HG03025 (cell line): ENCODE results near the gene PPP1R3E.
"Not testable (repeated sequence)": the region's sequence is repeated elsewhere in the genome, so short reads cannot be mapped to it uniquely, and the experiment has no call there.

Experiments
- ATAC-seq: cut with Tn5 transposase; IDR thresholded peaks from one replicate; pipeline ENCODE4 v1.9.1; 2021; ENCODE audit warnings: mild to moderate bottlenecking, moderate library complexity; ENCODE audit not compliant: unreplicated experiment, low FRiP score

Gene PPP1R3E

GRCh38 chr14:23299211-23299957, 3.3 kb downstream of the PPP1R3E start:
- ATAC-seq, result no peak

GRCh38 chr14:23297611-23298277, 4.9 kb downstream of the PPP1R3E start:
- ATAC-seq, result no peak

- no peak for ATAC-seq
Observed at GRCh38 chr14:23297096-23297495, 5.6 kb downstream of the PPP1R3E start.

GRCh38 chr14:23296012-23296777, 6.5 kb downstream of the PPP1R3E start:
- ATAC-seq, result no peak

GRCh38 chr14:23294734-23295561, 7.7 kb downstream of the PPP1R3E start:
- ATAC-seq, result no peak

- ATAC-seq, result no peak
Observed at GRCh38 chr14:23286902-23287479, 15.7 kb downstream of the PPP1R3E start.

- peak; percentile 96 for ATAC-seq
Observed at GRCh38 chr14:23286020-23286901, 16.4 kb downstream of the PPP1R3E start, which contains the start of gene HOMEZ. HOMEZ (minus strand) TSS chr14:23286132; CDS start chr14:23285952, 180 bp downstream.

GRCh38 chr14:23285530-23286019, 17.1 kb downstream of the PPP1R3E start:
- ATAC-seq, result peak; percentile 19

GRCh38 chr14:23284654-23285529, 17.8 kb downstream of the PPP1R3E start:
- no peak for ATAC-seq

- no peak for ATAC-seq
Observed at GRCh38 chr14:23281247-23281646, 21.4 kb downstream of the PPP1R3E start.

- not testable (repeated sequence) for ATAC-seq
Observed at GRCh38 chr14:23277928-23278327, 24.7 kb downstream of the PPP1R3E start.

- no peak for ATAC-seq
Observed at GRCh38 chr14:23277189-23277588, 25.5 kb downstream of the PPP1R3E start.

GRCh38 chr14:23275412-23275811, 27.2 kb downstream of the PPP1R3E start:
- no peak for ATAC-seq

- no peak for ATAC-seq
Observed at GRCh38 chr14:23269193-23269592, 33.5 kb downstream of the PPP1R3E start.

- ATAC-seq, result not testable (repeated sequence)
Observed at GRCh38 chr14:23260849-23261248, 41.8 kb downstream of the PPP1R3E start.

GRCh38 chr14:23259426-23259825, 43.2 kb downstream of the PPP1R3E start:
- ATAC-seq, result no peak

GRCh38 chr14:23258256-23258655, 44.4 kb downstream of the PPP1R3E start:
- no peak for ATAC-seq
